Activated naive CD4-positive, alpha-beta T cell treated with anti-CD3 and anti-CD28 coated beads, Interleukin-2, amount 50 U/mL, for 16 hours (primary cell): ENCODE results near the gene COL5A1.
"Not testable (repeated sequence)": the region's sequence is repeated elsewhere in the genome, so short reads cannot be mapped to it uniquely, and the experiment has no call there.

Experiments
- DNase-seq: peaks from one replicate; pipeline ENCODE4 v3.0.0-alpha.2; 2020

Gene COL5A1

DNA sequence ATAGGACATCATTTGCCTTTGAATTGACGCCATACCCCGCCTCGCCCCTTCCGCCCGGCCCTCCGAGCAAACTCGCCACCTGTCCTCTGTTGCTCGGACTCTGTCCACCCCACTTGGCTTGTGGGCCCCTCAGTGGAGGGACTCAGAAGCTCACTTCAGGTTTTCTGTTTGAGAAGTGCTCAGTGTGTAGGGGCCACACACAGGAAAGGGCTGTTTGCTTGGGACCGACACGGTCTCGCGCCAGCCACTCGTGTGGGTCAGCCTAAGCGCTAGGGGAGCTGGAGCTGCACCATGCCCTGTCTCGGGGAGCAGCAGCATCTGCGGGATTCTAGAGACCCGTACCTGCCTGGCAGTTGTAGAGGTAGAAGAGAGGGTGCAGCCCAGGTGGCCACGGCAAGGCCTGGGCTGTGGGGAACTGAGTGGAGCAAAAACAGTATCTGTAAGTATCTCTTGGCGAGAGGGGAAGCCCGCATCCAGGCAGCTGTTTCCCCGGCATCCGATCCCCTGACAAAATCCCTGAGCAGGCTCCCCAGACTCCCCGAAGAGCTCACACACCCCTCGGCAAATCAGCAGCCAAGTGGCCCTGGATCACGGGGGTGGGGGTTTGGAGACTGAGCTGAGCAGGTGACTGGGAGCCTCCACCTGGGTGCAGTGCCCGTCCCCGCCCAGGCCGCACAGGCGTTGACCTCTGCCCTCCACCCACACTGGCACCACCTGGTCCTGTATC lies 52.2 kb downstream of the COL5A1 start:
- no peak for DNase-seq

DNA sequence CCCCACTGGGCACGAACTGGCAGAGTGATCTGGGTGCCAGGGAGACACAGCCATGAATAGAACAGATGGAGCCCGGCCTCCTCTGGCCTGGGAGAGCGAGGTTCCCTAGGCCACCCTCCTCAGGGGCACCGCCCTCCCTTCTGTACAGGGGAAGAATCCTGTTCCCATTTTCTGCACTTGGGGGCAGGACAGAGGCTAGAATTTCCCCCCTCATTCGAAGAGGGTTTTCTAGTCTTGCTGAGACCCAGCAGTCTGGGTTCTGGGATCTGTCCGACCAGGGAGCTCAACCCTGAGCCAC lies 52.7 kb downstream of the COL5A1 start:
- no peak for DNase-seq

DNA sequence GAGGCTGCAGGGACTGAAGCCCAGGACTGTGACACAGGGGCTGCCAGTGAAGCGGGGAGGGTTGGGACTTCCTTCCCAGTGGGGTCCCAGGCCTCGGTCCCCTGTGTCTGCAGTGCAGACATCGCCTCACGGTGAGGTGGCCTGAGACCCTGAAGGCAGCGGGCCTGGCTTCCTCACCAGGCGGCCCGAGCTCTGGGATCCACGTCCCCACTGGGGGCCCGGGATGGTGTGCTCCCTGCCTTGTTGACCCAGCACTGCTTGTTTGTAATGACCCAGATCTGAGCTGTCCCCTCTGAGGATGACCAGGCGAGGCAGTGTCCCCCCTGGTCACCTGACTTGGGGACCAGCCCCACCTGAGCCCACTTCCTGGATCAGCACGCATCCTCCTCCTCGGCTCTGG lies 53.1 kb downstream of the COL5A1 start:
- DNase-seq, result no peak

DNA sequence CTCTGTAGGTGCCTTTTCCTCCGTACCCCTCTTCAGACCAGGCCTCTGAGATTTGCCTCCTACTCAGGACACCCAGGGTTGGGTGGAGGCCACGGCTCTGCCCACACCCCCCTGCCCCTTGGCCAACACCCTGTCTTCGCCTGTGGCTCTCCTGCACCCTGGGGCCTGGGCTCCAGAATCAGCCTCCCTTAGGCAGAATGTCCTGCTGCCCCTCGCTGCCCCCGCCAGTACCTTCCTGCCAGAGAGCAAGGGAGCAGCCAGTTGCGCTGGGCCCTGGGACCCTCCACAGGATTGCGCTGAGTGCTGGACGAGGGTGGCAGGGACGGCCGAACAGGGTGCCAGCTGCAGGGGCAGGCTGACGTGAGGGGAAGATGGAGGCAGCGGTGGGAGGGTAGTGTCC lies 53.5 kb downstream of the COL5A1 start:
- no peak for DNase-seq

DNA sequence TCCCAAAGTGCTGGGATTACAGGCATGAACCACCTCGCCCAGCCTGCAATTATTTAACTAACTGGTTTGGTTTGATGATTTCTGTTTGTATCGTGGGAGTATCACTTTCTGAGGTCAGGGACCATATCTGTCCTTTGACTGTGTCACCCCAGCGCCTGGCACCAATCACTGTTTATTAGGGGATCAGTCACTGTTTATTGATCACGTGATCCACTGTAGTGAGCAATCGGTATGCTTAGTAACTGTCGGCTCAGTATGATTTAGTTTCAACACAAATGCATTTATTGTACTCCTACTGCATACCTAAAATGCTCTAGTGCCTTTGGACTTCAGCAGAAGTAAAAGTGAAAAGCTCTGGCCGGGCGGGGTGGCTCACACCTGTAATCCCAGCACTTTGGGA lies 54.8 kb downstream of the COL5A1 start:
- no peak for DNase-seq

DNA sequence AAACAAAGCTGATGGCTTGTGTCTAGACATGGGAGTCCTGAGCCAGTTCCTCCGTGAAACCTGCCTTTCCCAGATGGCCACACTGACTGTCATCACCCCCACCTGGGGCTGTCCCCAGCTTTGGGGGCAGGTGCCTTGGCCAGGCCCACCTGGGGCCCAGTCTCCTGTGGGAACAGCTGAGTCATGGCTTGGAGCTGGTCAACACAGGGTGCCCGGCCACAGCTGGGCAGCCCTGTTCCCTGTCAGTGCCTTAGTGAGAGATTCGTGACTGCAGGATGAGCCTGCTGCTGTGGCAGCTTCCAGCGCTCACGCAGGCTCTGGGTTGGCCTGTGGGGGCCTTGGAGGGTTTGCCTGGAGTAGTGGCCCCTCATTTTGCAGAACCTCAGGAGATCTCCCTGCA lies 56.5 kb downstream of the COL5A1 start:
- no peak for DNase-seq

DNA sequence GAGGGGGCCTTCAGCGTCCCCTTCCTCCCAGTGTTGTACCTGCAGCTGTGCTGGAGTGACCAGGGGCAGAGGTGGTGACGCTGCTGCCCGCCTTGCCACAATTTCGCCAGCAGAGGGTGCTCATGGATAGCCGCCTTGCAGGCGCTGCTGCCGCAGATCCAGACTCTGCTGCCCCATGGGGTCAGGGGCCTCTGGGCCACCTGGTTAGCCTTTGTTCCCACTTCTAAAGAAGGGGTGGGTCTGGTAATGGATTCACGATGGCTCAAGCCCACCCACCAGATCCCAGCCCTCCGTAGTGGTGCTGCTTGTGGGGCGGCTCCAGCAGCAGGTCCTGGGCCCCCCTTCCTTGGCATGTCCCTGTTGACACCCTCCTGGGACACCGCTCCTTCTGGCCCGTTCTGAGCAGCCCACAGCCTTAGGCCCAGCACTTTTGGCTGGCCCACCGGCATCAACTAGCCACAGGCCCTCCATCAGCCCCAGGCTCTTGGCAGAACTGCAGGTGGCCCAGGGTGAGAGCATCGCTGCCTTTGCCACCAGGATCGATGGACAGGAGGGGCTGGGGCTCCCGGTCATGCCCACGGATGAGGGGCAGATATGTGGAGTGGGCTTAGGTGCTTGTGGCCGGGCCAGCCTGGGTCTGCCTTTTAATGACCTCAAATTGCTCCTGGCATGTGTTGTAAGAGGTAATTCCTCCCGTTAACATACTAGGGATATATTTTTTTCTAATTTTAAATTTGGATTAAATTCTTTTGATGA lies 57.2 kb downstream of the COL5A1 start:
- DNase-seq, result peak; percentile 35

DNA sequence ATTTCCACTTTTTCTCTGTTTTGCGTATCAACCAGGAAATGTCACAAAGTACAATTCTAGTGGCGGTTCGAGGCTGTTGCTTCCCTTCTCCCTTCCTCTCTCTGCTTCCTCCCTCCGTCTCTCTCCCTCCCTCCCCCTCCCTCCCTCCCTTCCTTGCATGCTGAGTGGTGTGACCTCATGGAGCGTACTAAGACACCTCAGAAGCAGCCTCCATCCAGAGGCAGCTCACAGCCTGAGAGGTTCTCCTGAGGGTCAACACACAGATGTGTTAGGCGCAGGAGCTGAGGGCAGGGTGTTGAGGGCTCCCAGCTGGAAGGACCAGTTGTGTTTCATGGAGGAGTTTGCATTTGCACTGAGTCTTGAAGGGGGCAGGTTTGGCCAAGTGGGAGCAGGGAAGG lies 57.7 kb downstream of the COL5A1 start:
- DNase-seq, result no peak

DNA sequence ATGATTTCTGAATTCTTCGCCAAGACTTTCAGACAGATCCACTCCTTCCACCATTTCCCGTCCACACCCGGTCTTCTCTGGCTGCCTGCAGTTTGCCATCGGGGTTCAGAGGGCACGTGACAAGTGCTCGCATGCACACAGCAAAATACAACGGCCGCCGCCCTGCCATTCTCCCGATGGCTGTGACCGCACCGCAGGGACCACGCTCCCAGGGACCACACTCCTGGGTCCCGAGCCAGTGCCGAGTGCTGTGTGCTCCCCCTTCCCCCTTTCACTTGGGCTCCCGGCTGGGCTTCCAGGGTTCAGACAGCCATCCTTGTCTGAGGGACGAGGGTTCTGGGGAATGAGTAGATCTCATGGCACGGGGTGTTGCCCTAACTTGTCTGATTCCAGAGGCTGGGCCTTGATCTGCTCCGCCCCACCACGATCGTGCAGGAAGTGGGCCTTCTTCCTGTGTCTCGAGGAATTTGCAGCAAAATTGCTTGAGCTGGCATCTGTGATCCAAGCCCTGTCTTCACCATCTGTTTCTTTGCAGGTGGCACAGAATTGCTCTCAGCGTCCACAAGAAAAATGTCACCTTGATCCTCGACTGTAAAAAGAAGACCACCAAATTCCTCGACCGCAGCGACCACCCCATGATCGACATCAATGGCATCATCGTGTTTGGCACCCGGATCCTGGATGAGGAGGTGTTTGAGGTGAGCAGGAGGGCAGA lies 59.2 kb downstream of the COL5A1 start:
- DNase-seq, result no peak

DNA sequence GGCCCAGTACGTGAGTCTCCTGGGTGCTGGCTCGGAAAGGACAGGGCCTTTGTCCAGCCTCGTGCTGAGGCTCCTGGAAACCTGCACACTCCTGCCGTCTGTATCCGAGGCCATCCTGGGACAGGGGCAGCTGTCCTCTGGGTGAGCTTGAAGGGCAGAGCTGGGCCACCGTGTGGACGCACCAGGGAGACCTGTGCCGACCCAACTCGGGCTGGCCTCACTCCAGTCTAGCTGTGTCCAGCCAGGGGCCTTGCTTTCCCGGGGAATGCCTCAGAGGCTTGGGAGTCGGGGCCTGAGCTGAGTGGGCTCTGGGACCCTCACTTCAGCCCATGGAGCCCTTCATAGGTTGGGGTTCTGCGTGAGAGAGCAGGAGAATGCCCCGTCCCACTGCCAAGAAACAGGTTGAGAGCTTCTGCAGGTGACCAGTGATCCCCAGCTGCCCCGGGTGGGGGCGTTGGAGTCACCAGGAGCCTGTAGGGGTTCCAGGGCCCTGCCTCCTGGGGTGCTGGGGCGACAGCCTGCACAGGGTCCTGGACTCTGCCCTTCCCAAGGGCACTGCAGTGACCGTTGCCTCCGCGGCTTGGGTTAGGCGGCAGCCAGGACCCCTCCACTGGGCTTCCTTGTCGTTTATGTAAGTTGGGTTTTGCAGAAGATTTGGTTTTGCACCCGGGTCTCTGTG lies 60.1 kb downstream of the COL5A1 start:
- DNase-seq, result no peak

DNA sequence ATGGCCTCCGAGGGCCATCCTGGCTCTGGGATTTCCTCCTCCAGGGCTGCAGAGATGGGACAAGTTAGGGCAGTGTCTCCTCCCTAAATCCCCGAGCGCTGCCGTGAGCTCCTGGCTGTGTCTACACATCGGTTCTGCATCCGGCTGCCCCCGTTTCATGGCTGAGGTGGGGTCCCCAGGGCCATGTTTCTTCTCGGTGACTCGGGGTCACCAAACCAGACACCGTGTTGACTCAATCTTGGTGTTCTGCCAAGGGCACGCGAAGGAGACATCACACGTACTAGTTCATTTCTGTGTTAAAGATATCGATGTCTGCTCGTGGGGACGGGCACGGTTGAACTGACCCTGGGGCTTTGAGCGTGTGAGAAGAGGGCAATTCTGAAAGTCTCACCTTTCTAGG lies 60.7 kb downstream of the COL5A1 start:
- DNase-seq, result no peak

DNA sequence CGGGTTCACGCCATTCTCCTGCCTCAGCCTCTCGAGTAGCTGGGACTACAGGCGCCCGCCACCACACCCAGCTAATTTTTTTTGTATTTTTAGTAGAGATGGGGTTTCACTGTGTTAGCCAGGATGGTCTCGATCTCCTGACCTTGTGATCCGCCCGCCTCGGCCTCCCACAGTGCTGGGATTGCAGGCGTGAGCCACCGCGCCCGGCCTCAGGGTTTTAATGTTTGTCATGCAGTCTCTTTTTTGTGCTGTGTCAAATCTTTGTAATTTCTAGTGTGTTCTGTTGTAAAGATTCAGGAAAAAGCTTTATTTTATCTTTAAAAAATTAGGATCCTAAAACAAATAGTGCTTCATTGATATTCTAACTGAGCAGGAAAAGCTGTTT lies 62.1 kb downstream of the COL5A1 start:
- not testable (repeated sequence) for DNase-seq

DNA sequence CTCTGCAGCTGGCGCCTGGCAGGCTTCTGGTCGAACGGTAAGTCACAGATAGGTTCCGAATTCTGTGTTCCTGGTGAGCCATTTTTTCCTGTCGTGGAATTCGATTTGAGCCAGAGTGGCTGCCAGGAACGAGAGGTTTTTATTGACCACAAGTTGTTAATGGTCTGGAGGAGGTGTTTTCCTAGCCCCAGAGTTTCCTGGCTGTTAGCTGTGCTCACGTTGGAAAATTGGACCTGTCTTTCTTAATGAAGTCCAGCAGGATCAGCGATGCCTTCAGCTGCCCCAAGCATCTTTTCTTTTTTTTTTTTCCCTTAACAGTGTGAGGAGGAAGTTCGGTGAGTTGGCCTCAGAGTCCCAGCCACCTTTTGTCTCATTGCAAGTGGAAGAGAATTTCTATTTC lies 62.9 kb downstream of the COL5A1 start:
- DNase-seq, result no peak

DNA sequence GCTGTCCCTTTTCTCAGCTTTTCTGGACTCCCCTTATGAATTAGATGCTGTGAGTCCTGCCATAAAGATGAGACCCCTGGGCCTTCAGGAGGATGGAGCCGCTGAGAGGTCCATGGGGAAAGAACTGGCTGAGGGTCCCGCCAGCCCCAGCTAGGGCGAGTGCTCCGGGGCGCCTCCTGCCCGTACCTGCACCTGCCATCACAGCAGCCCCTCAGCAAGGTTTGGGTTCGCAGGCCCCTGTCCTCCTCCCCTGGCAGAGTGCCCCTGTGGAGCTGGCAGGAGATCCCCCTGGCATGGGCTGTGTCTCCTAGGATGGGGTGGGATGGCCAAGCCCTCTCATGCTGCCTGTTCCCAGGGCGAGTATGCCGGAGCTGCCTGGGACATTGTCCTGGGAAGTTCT lies 64.2 kb downstream of the COL5A1 start:
- DNase-seq, result no peak

DNA sequence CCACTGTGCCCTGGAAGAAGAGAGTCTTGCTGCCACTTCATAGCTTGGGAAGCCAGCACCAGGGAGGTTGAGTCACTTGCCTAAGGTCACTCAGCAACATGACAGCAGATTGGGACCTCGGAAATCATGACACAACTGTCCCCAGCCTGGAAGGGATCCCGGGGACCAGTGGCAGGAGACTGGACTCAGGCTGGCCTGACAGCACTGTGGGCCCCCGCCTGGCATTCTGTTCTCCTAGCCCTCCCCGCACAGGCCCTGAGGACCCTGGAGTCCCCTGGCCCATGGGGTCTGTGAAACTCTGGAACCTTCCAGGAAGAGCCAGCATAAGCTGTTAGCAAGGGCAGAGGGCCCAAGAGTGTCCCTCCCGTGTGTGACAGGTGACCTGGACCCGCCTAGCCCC lies 64.9 kb downstream of the COL5A1 start:
- no peak for DNase-seq

DNA sequence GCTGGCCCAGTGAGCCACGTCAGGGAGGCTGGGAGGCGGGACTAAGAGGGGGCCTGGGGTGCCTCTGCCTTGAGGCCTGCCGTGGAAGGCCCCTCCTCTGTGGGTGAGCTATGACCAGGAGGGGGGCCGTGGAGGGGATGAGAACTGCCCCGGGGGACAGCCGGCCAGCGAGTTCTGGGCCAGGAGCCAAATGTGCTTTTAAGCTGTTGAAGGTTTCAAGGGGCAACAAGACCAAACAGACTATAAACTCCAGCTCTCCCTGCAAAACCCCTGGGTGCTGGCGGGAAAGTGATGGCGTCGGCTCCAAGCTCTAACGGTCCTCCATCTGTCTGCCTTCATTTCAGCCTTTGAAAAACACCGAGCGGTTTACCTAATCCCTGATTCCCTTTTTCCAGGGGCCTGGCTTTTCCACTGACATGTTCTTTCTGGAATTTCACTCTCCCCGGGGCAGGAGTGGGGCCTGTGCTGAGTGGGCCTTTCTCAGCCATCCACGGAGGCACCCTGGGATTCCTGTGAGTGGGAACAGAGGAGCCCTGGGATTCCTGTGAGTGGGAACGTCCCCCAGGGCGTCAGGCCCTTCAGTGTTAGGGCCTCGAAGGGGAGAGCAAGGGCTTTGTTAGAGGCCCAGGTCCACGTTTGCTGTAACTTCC lies 65.6 kb downstream of the COL5A1 start:
- DNase-seq, result no peak

DNA sequence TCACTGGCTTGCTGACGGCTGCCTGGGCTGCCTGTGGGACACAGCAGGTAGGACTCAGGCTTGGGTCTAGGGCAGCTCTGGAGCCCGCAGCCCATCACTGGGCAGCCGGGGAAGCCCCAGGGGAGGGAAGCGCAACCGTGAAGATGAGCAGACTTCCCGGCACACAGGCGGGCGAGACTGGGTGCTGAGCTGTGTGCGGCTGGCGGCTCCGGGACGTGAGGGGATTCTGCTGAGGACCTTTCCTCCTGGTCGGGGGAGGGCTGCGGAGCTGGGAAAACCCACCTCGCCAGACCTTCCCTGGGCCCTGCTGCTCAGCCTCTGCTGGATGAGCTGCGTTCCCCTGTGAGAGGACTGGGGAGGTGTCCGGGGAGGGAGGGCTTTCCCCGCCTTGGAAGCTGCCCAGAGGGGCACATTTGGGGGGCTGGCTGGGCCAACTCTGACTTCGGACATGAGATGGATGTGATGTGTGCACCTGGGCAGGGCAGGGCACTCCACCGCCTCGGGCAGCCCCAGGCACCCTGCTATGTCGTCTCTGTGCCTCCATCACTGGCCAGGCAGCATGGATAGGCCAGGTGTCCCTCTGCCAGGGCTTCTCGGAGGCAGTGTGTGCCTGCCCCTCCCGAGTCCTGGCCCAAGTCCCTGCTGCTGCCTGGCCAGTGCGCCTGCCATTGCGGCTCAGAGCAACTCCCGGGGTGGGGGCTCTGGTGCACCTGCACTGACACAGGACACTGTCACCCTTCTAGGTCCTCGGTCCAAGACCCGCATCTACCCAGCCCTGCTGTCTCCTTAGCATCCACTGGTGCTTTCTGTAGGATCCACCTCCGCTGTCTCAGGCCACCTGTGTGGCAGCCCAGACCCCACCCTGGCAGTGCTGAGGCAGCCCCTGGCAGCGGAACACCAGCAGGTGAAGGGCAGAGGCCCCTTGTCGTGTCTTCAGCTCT lies 66.4 kb downstream of the COL5A1 start:
- no peak for DNase-seq

DNA sequence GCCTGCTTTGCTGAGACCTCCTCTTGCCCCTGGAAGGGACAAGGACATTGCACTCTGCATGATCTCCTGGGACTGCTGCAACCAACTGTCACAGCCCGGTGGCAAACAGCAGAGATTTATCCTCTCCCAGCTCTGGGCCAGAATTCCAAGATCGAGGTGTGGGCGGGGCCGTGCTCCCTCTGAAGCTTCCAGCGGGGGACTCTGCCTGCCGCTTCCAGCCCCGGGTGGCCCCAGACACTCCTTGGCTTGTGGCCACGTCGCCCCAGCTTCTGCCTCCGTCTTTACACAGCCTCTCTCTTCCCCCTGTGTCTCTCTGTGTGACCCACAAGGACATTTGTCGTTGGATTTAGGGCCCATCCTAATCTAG lies 67.1 kb downstream of the COL5A1 start:
- no peak for DNase-seq

DNA sequence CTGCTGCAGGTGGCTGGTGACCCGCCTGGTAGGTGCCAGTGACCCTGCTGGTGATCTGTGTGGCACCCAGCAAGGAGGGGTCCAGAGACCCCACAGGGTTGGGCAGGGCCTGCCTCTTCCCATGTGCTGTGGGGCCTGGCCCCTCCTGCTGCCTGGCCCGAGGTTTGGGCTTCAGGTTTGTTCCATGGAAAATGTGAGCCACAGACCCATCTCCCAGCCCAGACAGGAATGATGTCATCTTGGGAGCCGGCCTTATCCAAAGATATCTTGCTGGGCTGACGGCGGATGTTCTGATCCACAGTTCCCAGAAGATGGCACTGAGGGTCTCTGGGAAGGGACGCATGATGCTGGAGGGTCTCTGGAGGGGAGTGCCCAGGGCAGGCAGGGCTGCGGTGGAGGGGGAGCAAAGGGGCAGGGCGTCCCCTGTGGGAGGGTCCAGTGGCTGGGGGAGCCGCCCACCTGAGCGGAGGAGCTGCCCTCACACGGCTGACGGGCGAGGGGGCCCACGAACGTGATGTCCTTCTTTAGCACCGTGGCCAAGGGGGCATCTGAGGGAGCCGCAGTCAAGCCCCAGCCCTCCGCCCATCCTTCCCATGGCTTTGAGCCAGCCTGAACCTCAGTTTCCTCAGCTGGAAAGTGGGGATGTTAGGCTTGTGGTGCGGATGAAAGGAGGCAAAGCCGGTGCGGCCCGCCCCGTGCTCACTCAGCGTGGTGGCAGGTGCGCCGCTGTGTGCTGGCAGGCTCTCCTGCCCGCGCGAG lies 68.1 kb downstream of the COL5A1 start:
- no peak for DNase-seq

DNA sequence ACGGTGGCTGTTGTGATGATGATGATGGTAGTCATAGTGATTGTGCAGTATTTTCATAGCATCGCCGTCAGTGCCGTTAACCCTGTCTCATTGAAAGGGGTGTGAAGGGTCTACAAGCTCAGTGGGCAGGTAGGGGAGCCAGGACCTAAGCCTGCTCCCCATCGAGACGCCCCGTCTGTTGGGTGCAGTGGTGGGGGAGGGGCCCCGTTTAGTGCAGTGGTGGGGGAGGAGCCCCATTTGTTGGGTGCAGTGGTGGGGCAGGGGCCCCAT lies 68.6 kb downstream of the COL5A1 start:
- no peak for DNase-seq

DNA sequence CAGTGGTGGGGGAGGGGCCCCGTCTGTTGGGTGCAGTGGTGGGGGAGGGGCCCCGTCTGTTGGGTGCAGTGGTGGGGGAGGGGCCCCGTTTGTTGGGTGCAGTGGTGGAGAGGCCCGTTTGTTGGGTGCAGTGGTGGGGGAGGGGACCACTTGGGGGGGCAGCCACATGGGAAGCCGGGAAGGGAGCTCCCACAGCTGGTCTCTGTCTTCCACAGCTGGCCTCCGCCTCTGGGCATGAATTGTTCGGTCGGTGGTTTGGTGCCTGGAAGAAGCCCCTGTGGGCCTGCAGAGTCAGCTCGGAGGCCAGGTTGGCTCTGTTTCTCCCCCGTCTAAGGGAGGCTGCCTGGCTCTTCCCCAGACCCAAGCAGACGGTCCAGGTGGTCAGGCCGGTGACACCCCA lies 69.3 kb downstream of the COL5A1 start:
- no peak for DNase-seq

DNA sequence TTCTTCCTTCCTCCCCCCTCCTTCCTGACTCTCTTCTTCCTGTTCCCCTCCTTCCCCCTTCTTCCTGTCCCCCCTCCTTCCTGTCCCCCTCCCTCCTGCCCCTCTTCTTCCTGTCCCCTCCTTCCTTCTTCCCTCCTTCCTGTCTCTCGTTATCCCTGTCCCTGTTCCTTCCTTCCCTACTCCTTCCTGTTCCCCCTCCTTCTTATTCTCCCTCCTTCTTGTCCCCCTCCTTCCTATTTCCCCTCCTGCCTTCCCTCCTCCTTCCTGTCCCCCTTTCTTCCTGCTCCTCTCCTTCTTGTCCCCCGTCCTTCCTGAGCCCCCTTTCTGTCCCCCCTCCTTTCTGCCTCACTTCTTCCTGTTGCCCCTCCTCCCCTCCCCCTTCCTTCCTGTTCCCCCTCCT lies 70.6 kb downstream of the COL5A1 start:
- DNase-seq, result no peak
